T1000 (cell line): Measurements from ENCODE around the gene EPS8.

Experiments used
- DNase-seq: peaks from one replicate; lab custom pipeline; 2025; ENCODE audit warnings: mixed read lengths; lab: John Stamatoyannopoulos, UW

Gene EPS8

DNA sequence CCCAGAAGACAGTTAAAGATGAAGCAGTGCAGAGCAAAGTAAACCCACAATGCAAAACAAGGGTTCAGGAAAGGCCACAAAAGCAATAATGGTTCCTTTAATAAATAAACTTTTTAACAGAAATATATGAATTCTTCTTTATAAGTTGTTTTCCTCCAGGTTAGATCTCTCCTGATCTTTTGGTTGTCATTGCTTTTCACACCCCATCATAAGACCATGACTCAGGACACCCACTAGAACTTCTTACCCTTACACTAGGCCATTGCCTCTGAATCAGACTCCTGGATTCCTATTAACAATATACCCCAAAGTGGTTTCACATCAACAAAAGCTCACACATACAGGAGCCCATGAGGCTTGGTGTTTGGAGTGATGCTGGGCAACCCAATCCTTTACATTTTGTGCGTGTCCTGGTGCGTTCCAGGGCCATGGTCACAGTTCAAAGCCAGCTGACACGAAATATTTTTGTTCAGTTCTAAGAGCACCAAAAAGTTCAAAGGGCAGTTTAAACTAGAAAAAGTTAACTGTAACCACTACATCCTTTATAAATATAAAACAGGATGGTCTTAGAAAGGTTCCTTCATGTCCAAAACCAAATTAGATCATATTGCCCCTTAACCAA, 187.0 kb downstream of the EPS8 start:
- no peak for DNase-seq

DNA sequence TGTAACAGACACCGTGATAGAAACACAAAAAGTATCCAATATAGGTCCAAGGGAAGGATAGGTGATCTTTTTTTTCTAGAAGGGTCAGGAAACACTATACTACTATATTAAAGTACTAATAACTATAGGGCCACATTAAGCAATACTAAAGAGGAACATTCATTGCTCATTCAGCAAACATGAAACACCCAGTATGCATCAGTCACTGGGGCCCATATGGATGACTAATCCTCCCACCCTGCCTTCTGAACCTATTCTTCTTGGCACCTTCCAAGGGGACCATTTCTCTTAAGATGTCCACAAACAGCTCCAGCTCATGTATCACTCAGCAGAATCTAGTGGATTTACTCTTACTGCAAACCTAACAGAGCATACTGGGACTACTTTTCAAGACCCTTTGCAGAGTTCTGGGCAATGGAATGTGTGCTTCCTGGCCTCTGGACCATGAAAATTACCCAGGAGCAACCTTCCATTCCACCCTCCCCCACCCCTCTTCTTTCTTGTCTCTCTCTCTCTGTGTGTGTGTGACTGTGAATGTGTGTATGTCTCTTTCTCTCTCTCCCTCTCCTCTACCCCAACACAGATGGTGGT, 187.9 kb downstream of the EPS8 start:
- DNase-seq: no peak

GRCh38 chr12:15600223-15600935, 188.8 kb downstream of the EPS8 start:
- DNase-seq: no peak

- no peak for DNase-seq
These were observed 189.7 kb downstream of the EPS8 start for GRCh38 chr12:15599266-15600037.

- no peak for DNase-seq
These were observed 191.9 kb downstream of the EPS8 start for GRCh38 chr12:15597125-15597830.

DNA sequence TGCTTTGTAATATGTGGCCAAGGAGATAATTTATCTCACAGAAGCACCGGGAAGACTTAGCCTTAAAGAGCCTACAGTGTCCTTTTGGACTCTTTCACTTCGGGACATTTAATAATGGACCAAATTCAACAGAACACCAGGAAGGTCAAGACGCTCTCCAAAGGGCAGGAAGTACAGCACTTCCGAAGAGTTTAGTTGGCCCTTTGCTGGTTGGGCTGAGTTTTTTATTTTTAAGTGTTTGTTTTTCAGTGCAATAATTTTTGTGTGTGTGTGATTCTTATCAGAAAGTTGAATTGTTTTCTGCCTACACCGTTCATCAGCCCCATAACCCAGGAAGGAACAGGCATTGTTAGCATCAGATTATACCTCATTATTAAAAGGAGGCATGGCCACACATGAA, 193.0 kb downstream of the EPS8 start:
- no peak for DNase-seq

- DNase-seq: no peak
These were observed 196.3 kb downstream of the EPS8 start for GRCh38 chr12:15592934-15593333.

GRCh38 chr12:15591811-15592210, 197.4 kb downstream of the EPS8 start:
- no peak for DNase-seq

DNA sequence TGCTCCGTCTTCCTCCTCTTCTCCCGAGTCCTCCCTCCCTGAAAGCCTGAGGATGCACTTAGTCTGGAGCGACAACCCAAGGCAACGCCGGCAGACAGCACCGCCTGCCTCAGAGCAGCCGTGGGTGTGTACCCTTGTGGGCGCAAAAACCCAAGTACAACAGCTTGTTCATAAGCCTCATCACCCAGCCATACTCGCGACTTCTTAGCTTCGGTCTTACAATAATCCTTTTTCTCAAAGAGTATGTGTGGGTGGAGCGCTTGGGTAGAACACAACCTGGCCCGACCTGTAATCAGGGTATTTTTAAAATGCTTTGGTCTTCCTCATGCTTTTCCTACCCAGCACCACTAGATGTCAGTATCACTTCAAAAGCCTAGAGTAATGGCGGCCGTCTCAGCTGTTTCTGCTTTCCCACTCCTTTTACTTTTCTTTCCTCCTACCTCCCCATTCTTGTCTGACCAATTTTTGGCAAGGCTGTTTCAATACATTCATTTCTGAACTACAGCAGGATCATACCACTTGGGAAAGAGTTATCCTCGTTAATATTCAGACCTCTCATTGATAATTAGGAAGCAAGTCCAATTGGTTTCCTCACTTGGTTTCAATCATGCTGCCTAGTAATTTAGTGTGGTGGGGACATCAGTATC, 198.9 kb downstream of the EPS8 start:
- peak; percentile 45 for DNase-seq

DNA sequence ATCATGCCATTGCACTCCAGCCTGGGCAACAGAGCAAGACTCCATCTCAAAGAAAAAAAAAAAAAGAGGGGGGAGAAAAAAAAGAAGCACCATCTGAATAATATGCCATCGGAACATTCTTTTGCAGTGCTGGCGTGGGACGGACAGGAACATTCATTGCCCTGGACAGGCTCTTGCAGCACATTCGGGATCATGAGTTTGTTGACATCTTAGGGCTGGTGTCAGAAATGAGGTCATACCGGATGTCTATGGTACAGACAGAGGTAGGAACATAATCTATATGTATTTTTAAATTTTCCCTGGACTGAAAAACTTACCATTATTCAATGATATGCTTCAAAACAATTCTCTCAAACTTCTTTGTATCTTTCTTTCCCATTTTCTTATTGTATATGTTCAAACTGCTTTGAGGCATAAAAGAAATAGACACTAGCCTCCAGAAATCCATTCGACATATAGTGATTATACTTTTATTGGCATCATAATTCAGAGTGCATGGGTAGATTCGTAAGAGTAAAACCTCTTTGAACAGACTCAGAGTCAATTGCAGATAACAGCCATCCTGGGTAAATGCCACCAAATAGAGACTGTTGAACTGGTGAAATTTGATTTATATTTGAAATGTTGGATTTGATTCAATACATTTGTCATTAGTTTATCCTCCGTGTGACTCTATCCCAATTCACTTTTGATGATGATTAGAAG, 199.7 kb downstream of the EPS8 start:
- DNase-seq: no peak

DNA sequence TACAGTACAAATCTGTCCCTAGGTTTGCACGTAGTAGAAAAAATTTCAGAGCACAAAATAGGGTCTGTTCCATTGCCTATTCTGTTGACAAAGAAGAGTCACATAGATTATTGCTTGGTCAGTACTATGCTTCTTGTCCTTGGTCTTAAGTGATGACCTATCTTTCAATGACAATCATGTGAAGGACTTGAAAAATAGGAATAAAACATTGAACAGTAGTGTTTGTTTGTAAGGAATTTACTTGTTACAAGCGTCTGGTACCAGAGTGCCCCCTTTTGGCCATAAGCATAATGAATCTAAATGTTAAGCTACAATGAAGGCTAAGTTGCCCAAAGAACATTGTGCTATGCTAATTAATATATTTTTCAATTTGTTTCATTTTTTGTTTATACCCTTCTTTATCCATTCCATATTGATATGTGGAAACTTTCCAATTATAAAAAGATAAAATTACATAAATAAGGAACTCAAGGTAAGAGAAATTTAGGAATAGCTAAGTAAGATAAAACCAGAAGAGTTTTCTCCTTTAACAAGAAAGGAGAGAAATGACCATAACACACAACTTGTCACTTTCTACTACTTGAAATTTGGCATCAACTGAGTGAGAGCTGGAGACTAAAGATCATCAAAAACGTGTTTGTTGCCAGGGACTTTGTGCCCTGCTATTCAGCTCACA, 204.7 kb downstream of the EPS8 start:
- DNase-seq: no peak

DNA sequence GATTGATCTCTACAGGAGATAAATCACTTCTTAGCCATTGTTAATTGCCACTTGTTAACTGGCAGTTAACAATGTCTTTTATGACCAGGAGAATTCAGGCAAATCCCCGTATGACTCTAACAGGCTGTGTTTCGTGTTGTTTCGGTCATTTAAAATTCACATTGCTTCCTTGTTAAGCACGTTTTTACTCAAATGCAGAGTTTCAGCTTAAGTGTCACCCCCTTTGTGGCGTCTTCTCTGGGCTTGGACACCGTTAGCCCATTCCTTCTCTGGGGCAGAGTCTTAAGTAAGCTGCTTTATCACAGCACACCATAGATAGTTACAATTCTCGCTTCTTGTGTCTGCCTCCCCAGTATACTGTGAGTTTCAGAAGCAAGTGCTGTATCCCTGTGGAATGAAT, 205.4 kb downstream of the EPS8 start:
- DNase-seq: no peak

GRCh38 chr12:15581006-15581405, 208.2 kb downstream of the EPS8 start:
- no peak for DNase-seq

GRCh38 chr12:15580431-15580830, 208.8 kb downstream of the EPS8 start:
- DNase-seq: no peak

GRCh38 chr12:15575671-15576541, 213.3 kb downstream of the EPS8 start:
- no peak for DNase-seq

- no peak for DNase-seq
These were observed 214.8 kb downstream of the EPS8 start for GRCh38 chr12:15574353-15574752.
